HCT116 (cell line): Measurements from ENCODE around the gene DYNLL2. TPM values are rescaled to one million over a fixed set of nuclear protein-coding genes. Genes with fewer than 3 reads are reported as not detected.

ENCODE experiments used
- ATAC-seq: fragments of 200-7000 bp; cut with Tn5 transposase; 2 replicates; pipeline ENCODE4 v1.9.1; 2020; ENCODE audit warnings: mild to moderate bottlenecking, moderate library complexity
- BruUV-seq: library from RNA; stranded (reverse); fragments of 400-500 nt; replicated peaks from 2 replicates; lab custom pipeline; 2021; lab: Mats Ljungman, UMichigan
- CTCF ChIA-PET: fragments of 300-600 bp; sonication (Branson Sonifier 250); formaldehyde crosslinking; loops from one replicate; lab custom pipeline; 2021; ENCODE audit warnings: antibody characterized with exemption; lab: Charles Lee
- POLR2A ChIA-PET: fragments of 300-600, 350-600 bp; sonication (Branson Sonifier 250); formaldehyde crosslinking; loops from one replicate; lab custom pipeline; 2021; ENCODE audit warnings: antibody characterized with exemption; lab: Charles Lee
- RAD21 ChIA-PET, 2 experiments: fragments of 300-600 bp; sonication (Branson Sonifier 250); formaldehyde crosslinking; loops; one replicate each; lab custom pipeline; 2023; ENCODE audit warnings: low total read pairs in 2 of 2; ENCODE audit not compliant: uncharacterized antibody in 2 of 2, unreplicated experiment in 2 of 2, low non-redundant PET in 1 of 2; lab: Charles Lee
- DNase-seq: peaks from one replicate; pipeline ENCODE4 v3.0.0-alpha.2; 2010; ENCODE audit warnings: low read depth, low spot score
- H2AFZ ChIP-seq: fragments of 200-600 bp; shearing (Covaris generic), sonication (generic); 2 replicates; pipeline ENCODE4 v1.6.1; 2017; ENCODE audit warnings: low read depth, mixed run types, mixed read lengths, antibody characterized with exemption, low read length; ENCODE audit not compliant: poor library complexity, severe bottlenecking
- H3K27ac ChIP-seq: 2 replicates; pipeline ENCODE4 v1.5.1; 2012; ENCODE audit warnings: low read depth, low read length
- H3K27me3 ChIP-seq: fragments of 200-600 bp; sonication (generic); 2 replicates; pipeline ENCODE4 v1.6.1; 2016; ENCODE audit warnings: mixed run types, low read length, mixed read lengths; ENCODE audit not compliant: insufficient read depth
- H3K36me3 ChIP-seq, 2 experiments: fragments of 200-500 bp in 1 of 2; fragments of 200-600 bp in 1 of 2; sonication (Bioruptor generic) in 1 of 2; sonication (generic) in 1 of 2; 2 replicates each; pipeline versions ENCODE4 v1.5.1 to v1.6.1; 2014 to 2016; ENCODE audit warnings: low read length in 2 of 2, inconsistent platforms in 1 of 2, mixed read lengths in 1 of 2, mixed run types in 1 of 2; ENCODE audit not compliant: insufficient read depth in 2 of 2, control insufficient read depth in 1 of 2
- H3K4me1 ChIP-seq, 2 experiments: fragments of 200-600 bp in 1 of 2; sonication (generic) in 1 of 2; 2 replicates each; pipeline versions ENCODE4 v1.5.1 to v1.6.1; 2012 to 2017; ENCODE audit warnings: low read length in 2 of 2, inconsistent platforms in 1 of 2, mild to moderate bottlenecking in 1 of 2, mixed read lengths in 1 of 2, mixed run types in 1 of 2, moderate library complexity in 1 of 2; ENCODE audit not compliant: insufficient read depth in 2 of 2, control insufficient read depth in 1 of 2
- H3K4me2 ChIP-seq: fragments of 200-600 bp; sonication (generic); 2 replicates; pipeline ENCODE4 v1.6.1; 2017; ENCODE audit warnings: mixed run types, low read length, mixed read lengths
- H3K4me3 ChIP-seq, 2 experiments: fragments of 200-600 bp in 1 of 2; sonication (generic) in 1 of 2; replicated peaks in 1 of 2; 2 replicates each; pipeline ENCODE4 v1.5.1; 2011 to 2016; ENCODE audit warnings: low read length in 2 of 2, control low read depth in 1 of 2, low read depth in 1 of 2, mild to moderate bottlenecking in 1 of 2, mixed read lengths in 1 of 2, mixed run types in 1 of 2
- H3K79me2 ChIP-seq: fragments of 200-600 bp; sonication (generic); 2 replicates; pipeline ENCODE4 v1.6.1; 2017; ENCODE audit warnings: mild to moderate bottlenecking, mixed run types, low read length, moderate library complexity, mixed read lengths; ENCODE audit not compliant: insufficient read depth
- H3K9ac ChIP-seq: fragments of 200-600 bp; sonication (generic); 2 replicates; pipeline ENCODE4 v1.6.1; 2016; ENCODE audit warnings: low read length, mixed read lengths
- H3K9me2 ChIP-seq: fragments of 200-600 bp; sonication (generic), shearing (Covaris generic); 2 replicates; pipeline ENCODE4 v1.6.1; 2017; ENCODE audit warnings: mixed run types, mild to moderate bottlenecking, moderate library complexity; ENCODE audit not compliant: insufficient read depth
- H3K9me3 ChIP-seq, 2 experiments: fragments of 200-500 bp in 1 of 2; fragments of 200-600 bp in 1 of 2; sonication (Bioruptor generic) in 1 of 2; sonication (generic) in 1 of 2; 2 replicates each; pipeline ENCODE4 v1.6.1; 2014 to 2017; ENCODE audit warnings: low read length in 2 of 2, mixed read lengths in 2 of 2, inconsistent platforms in 1 of 2, low read depth in 1 of 2, mild to moderate bottlenecking in 1 of 2, mixed run types in 1 of 2, moderate library complexity in 1 of 2; ENCODE audit not compliant: control insufficient read depth in 1 of 2, insufficient read depth in 1 of 2
- H4K20me1 ChIP-seq: fragments of 200-600 bp; sonication (generic), shearing (Covaris generic); 2 replicates; pipeline ENCODE4 v1.6.1; 2017; ENCODE audit warnings: mixed run types, mild to moderate bottlenecking, moderate library complexity; ENCODE audit not compliant: insufficient read depth
- ATF3 ChIP-seq: IDR thresholded peaks from 2 replicates; pipeline ENCODE4 v1.6.1; 2012
- EGR1 ChIP-seq: IDR thresholded peaks from 2 replicates; pipeline ENCODE4 v1.6.1; 2012; ENCODE audit warnings: low read depth
- FOSL1 ChIP-seq: IDR thresholded peaks from 2 replicates; pipeline ENCODE4 v1.6.1; 2012; ENCODE audit warnings: low read depth
- POLR2A ChIP-seq: IDR thresholded peaks from 2 replicates; pipeline ENCODE4 v1.7.0; 2011; ENCODE audit warnings: borderline replicate concordance; ENCODE audit not compliant: insufficient read depth, insufficient read length; ENCODE audit errors: extremely low read depth
- SIN3A ChIP-seq: IDR thresholded peaks from 2 replicates; pipeline ENCODE4 v1.6.1; 2012; ENCODE audit warnings: low read depth
- TCF7L2 ChIP-seq: IDR thresholded peaks from 2 replicates; pipeline ENCODE4 v1.7.0; 2011; ENCODE audit warnings: borderline replicate concordance, inconsistent platforms; ENCODE audit not compliant: insufficient read depth, insufficient read length; ENCODE audit errors: extremely low read depth
- ZNF274 ChIP-seq: fragments of 200-500 bp; sonication (Bioruptor generic); IDR thresholded peaks from 2 replicates; pipeline ENCODE4 v1.6.1; 2014; ENCODE audit warnings: mild to moderate bottlenecking, low read depth, low read length, inconsistent platforms
- intact Hi-C: fragments of 100-400 bp; cut with micrococcal nuclease; formaldehyde crosslinking; loops from 2 replicates; pipeline ENCODE4 v1.10.0; 2022
- total RNA-seq: library from RNA; stranded (reverse); gene quantifications from one replicate; pipeline ENCODE4 v1.2.1, GENCODE V29; 2021; ENCODE audit not compliant: unreplicated experiment
- TF ChIP-seq, protein P1 (sequence below), 3 experiments: fragments of 200-600 bp in 1 of 3; sonication (generic) in 1 of 3; IDR thresholded peaks in 2 of 3; conservative IDR thresholded peaks in 1 of 3; 2 replicates each; pipeline ENCODE4 v1.5.1; 2012 to 2017; ENCODE audit warnings: low read depth in 2 of 3, low read length in 2 of 3, antibody characterized with exemption in 1 of 3, borderline replicate concordance in 1 of 3, control low read depth in 1 of 3, mild to moderate bottlenecking in 1 of 3, mixed read lengths in 1 of 3, mixed run types in 1 of 3, moderate library complexity in 1 of 3; ENCODE audit not compliant: insufficient read depth in 1 of 3
- TF ChIP-seq, protein P2 (sequence below): IDR thresholded peaks from 2 replicates; pipeline ENCODE4 v1.6.1; 2012

Gene DYNLL2
- total RNA-seq, 1 experiment from 2014 or later, result 54.9 TPM

DNA sequence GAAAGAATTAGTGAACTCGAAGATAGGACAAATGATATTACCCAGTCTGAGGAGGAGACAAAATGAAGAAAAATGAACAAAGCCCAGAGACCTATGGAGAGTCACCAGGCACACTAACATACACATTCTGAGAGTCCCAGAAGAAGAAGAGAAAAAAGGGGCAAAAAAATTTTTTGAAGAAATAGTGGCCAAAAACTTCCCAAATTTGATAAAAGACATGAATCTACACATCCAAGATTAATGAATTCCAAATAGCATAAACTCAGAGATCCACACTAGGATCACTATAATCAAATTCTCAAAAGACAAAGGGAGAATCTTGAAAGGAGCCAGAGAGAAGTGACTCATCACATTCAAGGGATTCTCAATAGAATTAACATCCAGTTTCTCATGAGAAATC lies 61.6 kb downstream of the DYNLL2 start:
- H3K4me1 ChIP-seq, result no peaks in the 10 kb centered on the region
- ATAC-seq (no peak), DNase-seq (no peak)
- RAD21 ChIA-PET, result no interaction called here
- no peaks in the 10 kb centered on the region for H3K36me3 ChIP-seq
- TF ChIP-seq ZNF274 (no peak), POLR2A (no peak), ATF3 (no peak), EGR1 (no peak), FOSL1 (no peak), SIN3A (no peak), TCF7L2 (no peak)
- TF ChIP-seq, protein P1, sequence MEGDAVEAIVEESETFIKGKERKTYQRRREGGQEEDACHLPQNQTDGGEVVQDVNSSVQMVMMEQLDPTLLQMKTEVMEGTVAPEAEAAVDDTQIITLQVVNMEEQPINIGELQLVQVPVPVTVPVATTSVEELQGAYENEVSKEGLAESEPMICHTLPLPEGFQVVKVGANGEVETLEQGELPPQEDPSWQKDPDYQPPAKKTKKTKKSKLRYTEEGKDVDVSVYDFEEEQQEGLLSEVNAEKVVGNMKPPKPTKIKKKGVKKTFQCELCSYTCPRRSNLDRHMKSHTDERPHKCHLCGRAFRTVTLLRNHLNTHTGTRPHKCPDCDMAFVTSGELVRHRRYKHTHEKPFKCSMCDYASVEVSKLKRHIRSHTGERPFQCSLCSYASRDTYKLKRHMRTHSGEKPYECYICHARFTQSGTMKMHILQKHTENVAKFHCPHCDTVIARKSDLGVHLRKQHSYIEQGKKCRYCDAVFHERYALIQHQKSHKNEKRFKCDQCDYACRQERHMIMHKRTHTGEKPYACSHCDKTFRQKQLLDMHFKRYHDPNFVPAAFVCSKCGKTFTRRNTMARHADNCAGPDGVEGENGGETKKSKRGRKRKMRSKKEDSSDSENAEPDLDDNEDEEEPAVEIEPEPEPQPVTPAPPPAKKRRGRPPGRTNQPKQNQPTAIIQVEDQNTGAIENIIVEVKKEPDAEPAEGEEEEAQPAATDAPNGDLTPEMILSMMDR (IDR thresholded peaks at IDR 0.05 in 2 of 3, conservative IDR thresholded peaks at IDR 0.05 in 1 of 3; ENCODE audit: borderline replicate concordance in 1 of 3, insufficient read depth in 1 of 3, low read depth in 2 of 3, low read length in 2 of 3), result no peak
- TF ChIP-seq, protein P2, sequence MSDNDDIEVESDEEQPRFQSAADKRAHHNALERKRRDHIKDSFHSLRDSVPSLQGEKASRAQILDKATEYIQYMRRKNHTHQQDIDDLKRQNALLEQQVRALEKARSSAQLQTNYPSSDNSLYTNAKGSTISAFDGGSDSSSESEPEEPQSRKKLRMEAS, result no peak
- BruUV-seq, result no TSS peak
- CTCF ChIA-PET, result no interaction called here
- H3K4me3 ChIP-seq, result no peak overlapping the region
- no peak overlapping the region for H3K4me2 ChIP-seq
- no peak overlapping the region for H3K9ac ChIP-seq
- POLR2A ChIA-PET, result no interaction called here
- no peaks in the 10 kb centered on the region for H4K20me1 ChIP-seq
- H3K27ac ChIP-seq, result no peak overlapping the region
- intact Hi-C loops, result no loop called here
- no peaks in the 10 kb centered on the region for H3K79me2 ChIP-seq
- no peak overlapping the region for H2AFZ ChIP-seq
- H3K27me3 ChIP-seq, result peaks cover 45% of the 10 kb centered on the region
- no peaks in the 10 kb centered on the region for H3K9me2 ChIP-seq
- peaks cover 22 to 25% of the 10 kb centered on the region in 2 experiments; a peak in 3 of 4 replicates for H3K9me3 ChIP-seq

Other genes with a start within 250 kb of the DYNLL2 start
- gene MRPS23, start 233.4 kb upstream of the DYNLL2 start, total RNA-seq, result 109 TPM
- 60.2 TPM for gene CUEDC1, start 128.0 kb upstream of the DYNLL2 start, total RNA-seq
- gene VEZF1, start 95.2 kb upstream of the DYNLL2 start, total RNA-seq, result 70.2 TPM
- gene SRSF1, start 76.2 kb upstream of the DYNLL2 start, total RNA-seq, result 434 TPM
- not detected for gene OR4D1, start 65.0 kb downstream of the DYNLL2 start, total RNA-seq
- not detected for gene OR4D2, start 83.6 kb downstream of the DYNLL2 start, total RNA-seq
- not detected for gene EPX, start 109.3 kb downstream of the DYNLL2 start, total RNA-seq
- gene MKS1, start 135.8 kb downstream of the DYNLL2 start, total RNA-seq, result 29.8 TPM
- not detected for gene LPO, start 155.2 kb downstream of the DYNLL2 start, total RNA-seq
- not detected for gene MPO, start 197.5 kb downstream of the DYNLL2 start, total RNA-seq
- 0.27 TPM for gene TSPOAP1, start 245.4 kb downstream of the DYNLL2 start, total RNA-seq